ENCODE measurements around the gene LGALS1. TPM values are rescaled to one million over a fixed set of nuclear protein-coding genes. Genes with fewer than 3 reads are reported as not detected.

The LGALS1 gene
- total RNA-seq, 1 experiment from 2014 or later = 3.2 TPM

- Mint-ChIP-seq H3K27ac (ENCODE audit: unreplicated experiment) (peak within 1 kb of the TSS; percentile 76), H3K36me3 (ENCODE audit: insufficient read depth, unreplicated experiment) (peaks cover 13% of the 10 kb centered on the region), H3K4me3 (ENCODE audit: unreplicated experiment) (peak within 1 kb of the TSS; percentile 75), H3K4me1 (ENCODE audit: low read depth, unreplicated experiment) (peaks cover 13% of the 10 kb centered on the region), H3K27me3 (ENCODE audit: insufficient read depth, unreplicated experiment) (no peaks in the 10 kb centered on the region), H3K9me3 (ENCODE audit: unreplicated experiment) (no peaks in the 10 kb centered on the region)
- POLR2A ChIA-PET = no interaction called here
- intact Hi-C loops (cut with micrococcal nuclease; ENCODE audit: unreplicated experiment) = no loop called here
- Histone ChIP-seq H3K9me3 (no peaks in the 10 kb centered on the region), H3K36me3 (ENCODE audit: control insufficient read depth, insufficient read depth, low read length) (no peaks in the 10 kb centered on the region; the same call in 1 of the 2 replicates), H3K27me3 (replicated peaks; ENCODE audit: control insufficient read depth, insufficient read depth, low read length) (no peaks in the 10 kb centered on the region), H3K4me1 (peaks cover 26% of the 10 kb centered on the region), H3K4me3 (ENCODE audit: low read depth, low read length) (peak within 1 kb of the TSS; percentile 78)
- no TSS peak for BruUV-seq (replicated peaks)
- CTCF ChIA-PET = interaction anchor here (0.6 to 1.0 kb wide), 3 partner anchors 19 to 93 kb away, joined by 3 to 6 read pairs (median 3); partner anchors contain the start of gene PDXP
- DNase-seq = peak; percentile 77 to 81
- TF ChIP-seq, protein P1, sequence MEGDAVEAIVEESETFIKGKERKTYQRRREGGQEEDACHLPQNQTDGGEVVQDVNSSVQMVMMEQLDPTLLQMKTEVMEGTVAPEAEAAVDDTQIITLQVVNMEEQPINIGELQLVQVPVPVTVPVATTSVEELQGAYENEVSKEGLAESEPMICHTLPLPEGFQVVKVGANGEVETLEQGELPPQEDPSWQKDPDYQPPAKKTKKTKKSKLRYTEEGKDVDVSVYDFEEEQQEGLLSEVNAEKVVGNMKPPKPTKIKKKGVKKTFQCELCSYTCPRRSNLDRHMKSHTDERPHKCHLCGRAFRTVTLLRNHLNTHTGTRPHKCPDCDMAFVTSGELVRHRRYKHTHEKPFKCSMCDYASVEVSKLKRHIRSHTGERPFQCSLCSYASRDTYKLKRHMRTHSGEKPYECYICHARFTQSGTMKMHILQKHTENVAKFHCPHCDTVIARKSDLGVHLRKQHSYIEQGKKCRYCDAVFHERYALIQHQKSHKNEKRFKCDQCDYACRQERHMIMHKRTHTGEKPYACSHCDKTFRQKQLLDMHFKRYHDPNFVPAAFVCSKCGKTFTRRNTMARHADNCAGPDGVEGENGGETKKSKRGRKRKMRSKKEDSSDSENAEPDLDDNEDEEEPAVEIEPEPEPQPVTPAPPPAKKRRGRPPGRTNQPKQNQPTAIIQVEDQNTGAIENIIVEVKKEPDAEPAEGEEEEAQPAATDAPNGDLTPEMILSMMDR (IDR thresholded peaks at IDR 0.05; ENCODE audit: insufficient read depth in 1 of 2, low read depth in 1 of 2, low read length in 1 of 2, severe bottlenecking in 1 of 2, unreplicated experiment in 1 of 2) = no peak
Observed at GRCh38 chr22:37639070-37639760, 36.2 kb upstream of the LGALS1 start, which contains the start of gene SH3BP1. Gene SH3BP1, plus strand, starts transcription at chr22:37639669. Its CDS starts 119 bp downstream, at chr22:37639788.

GRCh38 chr22:37639771-37640590 lies 35.5 kb upstream of the LGALS1 start:
- DNase-seq = no peak
- H3K36me3 Mint-ChIP-seq (ENCODE audit: insufficient read depth, unreplicated experiment) = peaks cover 13% of the 10 kb centered on the region
- H3K27me3 ChIP-seq (replicated peaks; ENCODE audit: control insufficient read depth, insufficient read depth, low read length) = no peaks in the 10 kb centered on the region
- H3K4me3 ChIP-seq (ENCODE audit: low read depth, low read length) = peak overlapping the region; percentile 78
- H3K27ac Mint-ChIP-seq (ENCODE audit: unreplicated experiment) = peak overlapping the region; percentile 42
- intact Hi-C loops (cut with micrococcal nuclease; ENCODE audit: unreplicated experiment) = loop anchor here (2.0 to 5.0 kb wide), 2 partner anchors 31 to 97 kb away; partner anchors contain the start of gene GGA1
- H3K27me3 Mint-ChIP-seq (ENCODE audit: insufficient read depth, unreplicated experiment) = no peaks in the 10 kb centered on the region
- H3K9me3 ChIP-seq = no peaks in the 10 kb centered on the region
- TF ChIP-seq, protein P1 (IDR thresholded peaks at IDR 0.05; ENCODE audit: insufficient read depth in 1 of 2, low read depth in 1 of 2, low read length in 1 of 2, severe bottlenecking in 1 of 2, unreplicated experiment in 1 of 2) = no peak
- CTCF ChIA-PET = interaction anchor here (0.6 to 1.0 kb wide), 2 partner anchors 19 to 31 kb away, joined by 3 to 6 read pairs; partner anchors contain the start of genes GGA1 and PDXP
- H3K36me3 ChIP-seq (ENCODE audit: control insufficient read depth, insufficient read depth, low read length) = no peaks in the 10 kb centered on the region; the same call in 1 of the 2 replicates
- no peaks in the 10 kb centered on the region for H3K9me3 Mint-ChIP-seq (ENCODE audit: unreplicated experiment)
- no TSS peak for BruUV-seq (replicated peaks)
- POLR2A ChIA-PET = no interaction called here
- peaks cover 13% of the 10 kb centered on the region for H3K4me1 Mint-ChIP-seq (ENCODE audit: low read depth, unreplicated experiment)
- peaks cover 26% of the 10 kb centered on the region for H3K4me1 ChIP-seq
- peak overlapping the region; percentile 75 for H3K4me3 Mint-ChIP-seq (ENCODE audit: unreplicated experiment)

Data from Caco-2 (cell line).